Activated CD8-positive, alpha-beta memory T cell treated with anti-CD3 and anti-CD28 coated beads for 1 hour (primary cell): Measurements from ENCODE around the gene TM2D1.
"Not testable (repeated sequence)": the region's sequence is repeated elsewhere in the genome, so short reads cannot be mapped to it uniquely, and the experiment has no call there.

ENCODE experiments used
- DNase-seq, 2 donors: peaks; one replicate each; pipeline ENCODE4 v3.0.0-alpha.2; 2020; ENCODE audit warnings: low read depth in 1 of 2; ENCODE audit errors: extremely low read depth in 1 of 2

The TM2D1 gene

DNA sequence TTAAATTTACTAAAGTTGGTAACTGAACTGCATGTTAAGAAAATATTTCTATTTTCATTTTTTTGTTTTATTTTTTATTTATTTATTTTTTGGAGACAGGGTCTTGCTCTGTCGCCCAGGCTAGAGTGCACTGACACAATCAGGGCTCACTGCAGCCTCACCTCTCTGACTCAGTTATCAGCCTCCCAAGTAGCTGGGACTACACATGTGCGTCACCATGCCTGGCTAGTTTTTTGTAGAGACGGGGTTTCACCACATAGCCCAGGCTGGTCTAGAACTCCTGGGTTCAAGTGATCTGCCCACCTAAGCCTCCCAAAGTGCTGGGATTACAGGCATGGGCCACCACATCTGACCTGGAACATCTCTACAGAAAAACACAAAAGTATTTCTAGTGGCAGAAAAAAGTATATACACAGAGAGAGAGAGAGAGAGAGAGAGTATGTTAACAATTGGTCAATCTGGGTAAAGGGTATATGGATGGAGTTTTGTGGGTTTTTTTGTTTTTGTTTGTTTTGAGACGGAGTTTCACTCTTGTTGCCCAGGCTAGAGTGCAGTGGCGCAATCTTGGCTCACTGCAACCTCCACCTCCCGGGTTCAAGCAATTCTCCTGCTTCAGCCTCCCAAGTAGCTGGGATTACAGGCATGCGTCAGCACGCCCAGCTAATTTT is 5.8 kb downstream of the TM2D1 start:
- DNase-seq: not testable (repeated sequence)

- no peak for DNase-seq
These were observed 13.0 kb downstream of the TM2D1 start for GRCh38 chr1:61711969-61712368.

- not testable (repeated sequence) for DNase-seq
These were observed 13.7 kb downstream of the TM2D1 start for GRCh38 chr1:61711257-61711656.

- DNase-seq: no peak
These were observed 15.0 kb downstream of the TM2D1 start for GRCh38 chr1:61709908-61710289.

- no peak for DNase-seq
These were observed 15.7 kb downstream of the TM2D1 start for GRCh38 chr1:61708953-61709907.

GRCh38 chr1:61699911-61700851 is 24.8 kb downstream of the TM2D1 start:
- DNase-seq: no peak

DNA sequence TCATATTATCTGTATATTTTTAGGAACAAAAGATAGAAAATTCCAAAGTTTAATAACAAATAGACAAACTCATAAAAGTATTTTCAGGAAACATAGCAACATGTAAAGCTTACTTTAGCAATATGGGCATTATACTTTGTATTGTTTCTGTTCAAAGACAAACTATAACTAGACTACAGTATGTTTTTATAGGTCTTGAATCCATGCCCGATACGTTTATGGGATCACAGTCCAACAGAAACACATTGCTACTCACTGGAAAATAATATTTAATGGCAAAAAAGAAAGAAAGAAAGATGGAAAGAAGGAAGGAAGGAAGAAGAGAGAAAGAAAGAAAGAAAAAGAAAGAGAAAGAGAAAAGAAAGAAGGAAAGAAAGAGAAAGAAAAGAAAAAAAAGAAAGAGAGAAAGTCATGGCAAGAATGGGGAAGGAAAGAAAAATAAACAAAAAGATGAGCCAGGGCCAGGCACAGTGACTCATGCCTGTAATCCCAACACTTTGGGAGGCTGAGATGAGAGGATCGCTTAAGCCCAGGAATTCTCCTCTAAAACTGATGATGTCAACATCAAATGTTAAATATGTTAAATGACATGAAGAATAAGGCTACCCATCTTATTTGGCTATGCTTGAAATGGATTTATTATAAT is 32.7 kb downstream of the TM2D1 start:
- DNase-seq: no peak

GRCh38 chr1:61687901-61688300 is 37.0 kb downstream of the TM2D1 start:
- no peak for DNase-seq

GRCh38 chr1:61682891-61683290 is 42.0 kb downstream of the TM2D1 start:
- no peak for DNase-seq

GRCh38 chr1:61680500-61680899 is 44.4 kb downstream of the TM2D1 start:
- no peak for DNase-seq

- DNase-seq: not testable (repeated sequence)
These were observed 48.1 kb downstream of the TM2D1 start for GRCh38 chr1:61676881-61677280.

DNA sequence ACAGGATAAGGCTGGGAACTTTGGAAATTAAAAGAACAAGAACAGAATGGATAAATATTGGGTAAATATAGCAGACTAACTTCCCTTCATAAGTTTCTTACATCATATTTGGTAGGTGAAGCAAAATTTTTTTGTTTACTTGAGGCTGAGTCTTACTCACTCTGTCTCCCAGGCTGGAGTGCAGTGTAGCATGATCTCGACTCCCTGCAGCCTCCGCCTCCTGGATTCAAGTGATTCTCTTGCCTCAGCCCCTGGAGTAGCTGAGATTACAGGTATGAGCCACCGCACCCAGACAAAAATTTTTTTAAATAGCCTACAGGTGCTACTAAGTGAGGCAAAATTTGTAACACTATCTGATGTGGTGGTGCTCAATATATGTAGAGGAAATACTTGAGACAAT is 50.7 kb downstream of the TM2D1 start:
- DNase-seq: no peak

DNA sequence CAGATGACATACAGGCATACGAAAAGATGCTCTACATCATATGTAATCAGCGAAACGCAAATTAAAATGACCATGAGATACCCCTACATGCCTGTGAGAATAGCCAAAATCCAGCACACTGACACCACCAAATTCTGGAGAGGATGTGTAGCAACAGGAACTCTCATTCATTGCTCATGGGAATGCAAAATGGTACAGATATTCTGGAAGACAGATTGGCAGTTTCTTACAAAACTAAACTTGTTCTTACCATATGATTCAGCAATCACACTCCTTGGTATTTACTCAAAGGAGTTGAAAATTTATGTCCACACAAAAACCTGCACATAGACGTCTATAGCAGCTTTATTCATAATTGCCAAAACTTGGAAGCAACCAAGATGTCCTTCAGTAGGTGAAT is 52.6 kb downstream of the TM2D1 start:
- no peak for DNase-seq

- DNase-seq: no peak
These were observed 54.5 kb downstream of the TM2D1 start for GRCh38 chr1:61670445-61670844.

DNA sequence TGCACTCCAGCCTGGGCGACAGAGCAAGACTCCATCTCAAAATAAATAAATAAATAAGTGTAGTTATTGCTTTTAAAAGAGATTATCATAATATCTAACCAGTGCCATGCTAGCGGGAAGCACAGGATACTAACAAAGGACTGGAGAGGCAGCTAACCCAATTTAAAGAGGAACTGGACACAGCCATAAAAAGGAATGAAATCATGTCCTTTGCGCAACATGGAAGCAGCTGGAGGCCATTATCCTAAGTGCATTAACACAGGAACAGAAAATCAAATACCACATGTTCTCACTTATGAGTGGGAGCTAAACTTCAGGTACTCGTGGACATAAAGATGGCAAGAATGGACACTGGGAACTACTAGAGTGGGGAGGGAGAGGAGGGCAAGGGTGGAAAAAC is 54.9 kb downstream of the TM2D1 start:
- DNase-seq: no peak

GRCh38 chr1:61659061-61659460 is 65.9 kb downstream of the TM2D1 start:
- DNase-seq: no peak

DNA sequence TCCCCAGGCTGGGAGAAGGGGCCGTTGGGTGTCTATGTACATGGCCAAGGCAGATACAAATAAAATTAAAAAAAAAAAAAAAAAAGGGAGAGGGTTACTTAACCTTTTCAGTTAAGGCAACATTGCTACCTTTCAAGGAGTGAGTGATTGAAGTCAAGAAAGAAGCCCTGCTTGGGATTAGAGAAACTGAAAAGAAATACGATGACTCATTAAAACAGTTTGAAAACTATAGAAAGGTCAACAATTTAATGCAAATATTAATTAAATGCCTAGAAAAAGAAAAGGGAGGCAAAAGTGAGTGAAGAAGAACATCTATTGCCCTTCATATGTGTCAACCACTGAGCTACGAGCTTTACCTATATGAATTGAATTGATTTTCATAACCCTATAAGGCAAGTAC is 69.5 kb downstream of the TM2D1 start:
- no peak for DNase-seq

DNA sequence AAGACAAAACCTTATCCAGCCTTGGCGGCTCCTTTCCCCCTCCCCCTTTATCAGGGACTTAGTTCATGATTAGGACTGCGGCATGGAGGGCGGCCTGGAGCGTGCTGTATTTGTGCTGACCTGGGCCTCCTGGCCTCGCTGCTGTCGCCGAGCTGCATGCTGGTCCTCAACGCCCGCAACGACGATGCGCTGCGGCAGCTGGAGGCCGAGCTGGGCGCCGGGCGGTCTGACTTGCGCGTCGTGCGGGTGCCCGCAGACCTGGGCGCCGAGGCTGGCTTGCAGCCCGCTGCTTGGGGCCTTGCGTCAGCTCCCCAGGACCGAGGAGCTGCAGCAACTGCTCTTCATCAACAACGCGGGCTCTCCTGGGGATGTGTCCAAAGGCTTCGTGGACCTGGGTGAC is 70.9 kb downstream of the TM2D1 start:
- DNase-seq: no peak

DNA sequence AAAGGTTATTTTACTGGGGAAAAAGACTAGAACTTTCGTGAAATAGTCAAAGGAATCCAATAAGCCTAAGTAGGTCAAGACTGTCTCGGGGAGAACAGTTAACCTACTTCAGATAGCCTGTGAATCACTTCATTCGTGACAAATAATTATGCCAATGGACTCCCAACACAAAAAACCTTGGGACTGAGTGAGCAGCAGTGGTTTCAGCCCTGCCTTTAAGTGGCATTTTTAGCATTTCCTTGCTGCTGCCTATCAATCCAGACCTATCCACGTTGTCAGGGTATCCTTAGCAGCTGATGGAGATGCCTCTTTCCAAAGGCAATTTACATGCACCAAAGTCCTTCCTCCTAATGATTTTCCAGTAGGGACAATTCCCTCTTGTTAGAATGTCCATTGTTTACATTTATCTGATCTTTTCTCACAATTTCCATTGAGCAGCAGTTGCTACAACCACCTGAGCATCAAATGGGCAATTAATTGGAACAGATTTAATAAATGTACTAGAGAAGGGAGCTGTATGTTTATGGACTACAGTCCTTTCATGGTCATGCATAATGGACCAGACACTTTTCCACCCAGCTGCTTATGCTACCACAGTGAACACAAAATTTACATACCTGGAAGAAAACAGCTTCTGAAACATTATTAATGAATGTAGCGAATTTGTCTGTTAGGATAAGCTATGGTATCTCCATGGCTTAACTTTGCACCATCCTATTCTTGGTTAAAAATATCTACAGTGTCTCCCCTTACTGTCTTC is 75.8 kb downstream of the TM2D1 start:
- no peak for DNase-seq

GRCh38 chr1:61647142-61647541 is 77.8 kb downstream of the TM2D1 start:
- DNase-seq: no peak
